ENCODE measurements around the gene NAV2.
"Not testable (repeated sequence)": the region's sequence is repeated elsewhere in the genome, so short reads cannot be mapped to it uniquely, and the experiment has no call there.

Gene NAV2

GRCh38 chr11:19980388-19980787, 267.8 kb downstream of the NAV2 start:
- FAIRE-seq: no peak
- no peak for DNase-seq (ENCODE audit: insufficient read length, low spot score)

GRCh38 chr11:19980957-19981669, 268.5 kb downstream of the NAV2 start:
- DNase-seq (ENCODE audit: insufficient read length, low spot score) (no peak), FAIRE-seq (no peak)

GRCh38 chr11:19982774-19983495, 270.3 kb downstream of the NAV2 start:
- FAIRE-seq (no peak), DNase-seq (ENCODE audit: insufficient read length, low spot score) (no peak)

- no peak for DNase-seq (ENCODE audit: insufficient read length, low spot score)
- no peak for FAIRE-seq
These were observed 271.6 kb downstream of the NAV2 start for GRCh38 chr11:19984048-19984742.

GRCh38 chr11:19985111-19985510, 272.5 kb downstream of the NAV2 start:
- DNase-seq (ENCODE audit: insufficient read length, low spot score) (no peak), FAIRE-seq (no peak)

- no peak for FAIRE-seq
- no peak for DNase-seq (ENCODE audit: insufficient read length, low spot score)
These were observed 274.7 kb downstream of the NAV2 start for GRCh38 chr11:19987331-19987801.

- FAIRE-seq (no peak), DNase-seq (ENCODE audit: insufficient read length, low spot score) (no peak)
These were observed 276.0 kb downstream of the NAV2 start for GRCh38 chr11:19988598-19988997.

GRCh38 chr11:19989191-19989590, 276.6 kb downstream of the NAV2 start:
- no peak for FAIRE-seq
- DNase-seq (ENCODE audit: insufficient read length, low spot score): no peak

GRCh38 chr11:19992162-19992561, 279.5 kb downstream of the NAV2 start:
- DNase-seq (ENCODE audit: insufficient read length, low spot score) (no peak), FAIRE-seq (no peak)

GRCh38 chr11:19992998-19993397, 280.4 kb downstream of the NAV2 start:
- no peak for DNase-seq (ENCODE audit: insufficient read length, low spot score)
- FAIRE-seq: no peak

GRCh38 chr11:19994672-19995071, 282.0 kb downstream of the NAV2 start:
- DNase-seq (ENCODE audit: insufficient read length, low spot score) (no peak), FAIRE-seq (no peak)

- no peak for DNase-seq (ENCODE audit: insufficient read length, low spot score)
- no peak for FAIRE-seq
These were observed 282.5 kb downstream of the NAV2 start for GRCh38 chr11:19995145-19995544.

GRCh38 chr11:19996571-19996970, 283.9 kb downstream of the NAV2 start:
- DNase-seq (ENCODE audit: insufficient read length, low spot score) (no peak), FAIRE-seq (no peak)

GRCh38 chr11:20000022-20000350, 287.3 kb downstream of the NAV2 start:
- FAIRE-seq (no peak), DNase-seq (ENCODE audit: insufficient read length, low spot score) (no peak)

- no peak for DNase-seq (ENCODE audit: insufficient read length, low spot score)
- no peak for FAIRE-seq
These were observed 287.9 kb downstream of the NAV2 start for GRCh38 chr11:20000351-20001134.

GRCh38 chr11:20002312-20003216, 289.9 kb downstream of the NAV2 start:
- FAIRE-seq: no peak
- no peak for DNase-seq (ENCODE audit: insufficient read length, low spot score)

- no peak for DNase-seq (ENCODE audit: insufficient read length, low spot score)
- FAIRE-seq: no peak
These were observed 290.7 kb downstream of the NAV2 start for GRCh38 chr11:20003351-20003750.

- DNase-seq (ENCODE audit: insufficient read length, low spot score): no peak
- FAIRE-seq: no peak
These were observed 292.2 kb downstream of the NAV2 start for GRCh38 chr11:20004866-20005265.

- DNase-seq (ENCODE audit: insufficient read length, low spot score): no peak
- no peak for FAIRE-seq
These were observed 293.1 kb downstream of the NAV2 start for GRCh38 chr11:20005747-20006146.

- not testable (repeated sequence) for FAIRE-seq; DNase-seq (ENCODE audit: insufficient read length, low spot score)
These were observed 294.0 kb downstream of the NAV2 start for GRCh38 chr11:20006618-20007017.

Data from GM19239 (cell line).